ENCODE results near the gene MAP1B.
"Not testable (repeated sequence)": the region's sequence is repeated elsewhere in the genome, so short reads cannot be mapped to it uniquely, and the experiment has no call there.

MAP1B gene

DNA sequence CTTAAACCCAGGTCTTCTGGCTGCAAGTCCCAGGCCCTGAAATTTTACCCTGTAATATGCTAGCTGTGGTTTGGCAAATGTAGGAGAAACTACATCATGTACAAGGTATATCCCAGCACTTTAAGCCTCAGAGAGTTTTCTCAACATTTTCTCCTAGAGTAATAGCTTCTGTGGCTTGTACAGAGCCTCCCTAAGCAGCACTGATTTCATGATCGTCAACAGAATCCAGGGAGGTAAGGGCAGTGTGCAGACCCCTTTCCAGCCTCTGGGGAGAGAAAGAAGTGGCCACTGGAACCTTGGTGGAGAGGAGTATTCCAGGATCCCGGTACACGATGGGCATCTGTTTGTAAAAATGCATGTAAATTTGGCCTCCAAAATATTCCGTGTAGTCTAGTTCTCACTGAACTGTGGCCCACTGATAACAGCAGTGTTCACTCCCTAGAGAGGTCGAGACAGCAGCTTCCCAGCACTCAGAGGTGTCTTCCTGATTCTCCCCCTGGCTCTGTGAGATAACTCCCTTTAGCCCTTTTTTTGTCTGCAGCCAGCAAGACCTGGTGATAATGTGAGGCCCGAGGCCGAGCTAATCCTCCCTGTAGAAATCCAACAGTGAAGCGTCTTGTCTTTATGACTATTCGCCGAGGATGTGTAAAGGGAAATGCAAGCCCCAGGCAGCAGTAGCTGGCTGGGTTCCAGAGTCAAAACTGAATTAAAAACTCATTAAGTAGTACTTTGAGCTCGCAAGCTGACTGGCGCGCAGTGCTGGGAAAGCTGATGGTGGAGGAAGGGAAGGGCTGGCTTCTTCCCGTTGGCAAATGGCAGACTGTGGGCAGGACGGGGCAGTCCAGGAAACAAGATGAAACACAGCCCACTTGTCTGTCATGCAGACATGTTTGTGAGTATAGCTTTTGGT lies 59.0 kb downstream of the MAP1B start:
- DNase-seq: no peak

- no peak for DNase-seq
Measured at GRCh38 chr5:72167257-72167656, 60.0 kb downstream of the MAP1B start.

DNA sequence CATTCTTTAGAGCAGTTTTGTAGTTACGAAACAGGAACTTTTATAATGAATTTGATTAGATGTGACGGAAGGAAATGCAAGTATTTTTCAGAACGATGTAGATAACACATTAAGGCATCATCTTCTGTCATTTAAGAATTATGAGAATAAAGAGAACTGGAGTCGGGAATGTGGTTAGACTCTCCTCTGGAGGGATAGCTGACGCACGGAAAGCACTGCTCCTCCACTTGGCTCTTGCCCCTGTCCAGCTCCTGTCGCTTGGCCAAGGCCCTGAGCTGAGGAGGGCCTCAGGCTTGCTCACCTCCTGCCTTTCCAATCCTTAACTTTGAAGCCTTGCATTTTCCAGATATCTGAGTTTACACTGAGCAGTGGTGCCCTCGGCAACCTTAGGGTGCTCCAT lies 60.5 kb downstream of the MAP1B start:
- DNase-seq: no peak

GRCh38 chr5:72170101-72170500 lies 62.8 kb downstream of the MAP1B start:
- DNase-seq: no peak

DNA sequence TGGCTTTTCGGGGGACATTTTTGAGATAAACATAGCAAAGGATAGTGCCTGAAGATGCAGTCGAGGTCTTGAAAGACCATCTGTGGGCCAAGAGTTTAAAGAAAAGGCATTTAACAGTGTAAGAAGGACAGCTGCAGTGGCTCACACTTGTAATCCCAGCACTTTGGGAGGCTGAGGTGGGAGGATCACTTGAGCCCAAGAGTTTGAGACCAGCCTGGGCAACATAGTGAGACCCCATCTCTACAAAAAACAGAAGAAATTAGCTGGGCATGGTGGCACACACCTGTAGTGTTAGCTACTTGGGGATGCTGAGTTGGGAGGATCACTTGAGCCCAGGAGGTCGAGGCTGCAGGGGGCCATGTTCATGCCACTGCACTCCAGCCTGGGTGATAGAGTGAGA lies 63.9 kb downstream of the MAP1B start:
- DNase-seq: not testable (repeated sequence)

DNA sequence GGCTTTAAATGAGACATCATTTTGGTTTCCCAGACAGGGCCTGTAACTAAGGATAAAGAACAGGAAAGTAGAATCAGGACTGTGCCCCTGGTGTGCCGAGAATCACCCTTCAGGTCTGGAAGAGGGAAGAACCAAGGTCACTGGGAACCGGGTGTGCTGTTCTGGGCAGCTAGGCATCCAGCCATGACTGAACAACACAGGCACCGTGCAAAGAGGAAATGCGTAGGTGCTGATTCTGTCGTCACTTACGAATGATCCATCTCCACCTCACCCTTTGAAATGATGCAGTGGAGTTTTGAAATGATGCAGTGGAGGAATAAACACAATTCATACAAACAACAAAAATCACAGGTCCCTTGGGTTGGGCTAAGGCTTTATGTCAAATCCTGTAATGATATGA lies 64.4 kb downstream of the MAP1B start:
- DNase-seq: no peak

DNA sequence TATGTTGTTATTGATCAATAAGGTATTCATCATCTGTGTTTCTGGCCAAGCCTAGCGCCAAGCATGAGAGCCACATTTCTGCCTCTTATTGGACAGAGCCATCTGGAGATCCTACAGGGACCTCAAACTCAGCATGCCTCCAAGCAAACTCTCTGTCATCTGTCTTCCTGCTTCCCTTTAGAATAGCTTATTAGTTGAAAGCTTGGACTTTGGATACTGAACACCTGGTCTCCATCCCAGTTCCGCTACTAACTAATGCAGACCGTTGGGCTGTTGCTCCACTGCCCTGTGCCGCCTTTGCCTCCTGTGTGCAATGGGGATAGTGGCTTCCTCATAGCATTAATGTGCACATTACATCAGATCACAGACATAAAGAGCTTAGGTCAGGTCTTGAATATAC lies 65.5 kb downstream of the MAP1B start:
- no peak for DNase-seq

DNA sequence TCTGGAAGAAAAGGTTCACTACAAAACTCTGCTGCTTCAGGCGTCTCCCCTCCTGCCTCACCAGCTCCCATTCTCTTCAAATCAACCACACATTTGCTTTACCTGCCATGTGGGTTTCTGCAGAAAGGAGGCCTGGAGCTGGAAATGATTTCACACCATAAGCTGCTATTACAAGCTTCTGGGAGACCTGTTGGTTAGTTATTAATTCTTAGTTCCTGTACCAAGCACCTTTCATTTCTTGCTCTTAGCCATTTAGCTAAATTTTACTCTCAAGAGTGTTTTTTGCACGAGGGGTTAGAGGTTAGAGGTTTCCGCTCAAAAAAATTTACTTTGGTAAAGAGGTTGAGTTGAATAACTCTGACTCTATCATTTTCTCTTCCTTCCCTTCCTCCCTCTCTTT lies 70.3 kb downstream of the MAP1B start:
- DNase-seq: no peak

GRCh38 chr5:72179028-72179815 lies 71.9 kb downstream of the MAP1B start:
- DNase-seq: no peak

GRCh38 chr5:72179816-72180440 lies 72.7 kb downstream of the MAP1B start:
- no peak for DNase-seq

DNA sequence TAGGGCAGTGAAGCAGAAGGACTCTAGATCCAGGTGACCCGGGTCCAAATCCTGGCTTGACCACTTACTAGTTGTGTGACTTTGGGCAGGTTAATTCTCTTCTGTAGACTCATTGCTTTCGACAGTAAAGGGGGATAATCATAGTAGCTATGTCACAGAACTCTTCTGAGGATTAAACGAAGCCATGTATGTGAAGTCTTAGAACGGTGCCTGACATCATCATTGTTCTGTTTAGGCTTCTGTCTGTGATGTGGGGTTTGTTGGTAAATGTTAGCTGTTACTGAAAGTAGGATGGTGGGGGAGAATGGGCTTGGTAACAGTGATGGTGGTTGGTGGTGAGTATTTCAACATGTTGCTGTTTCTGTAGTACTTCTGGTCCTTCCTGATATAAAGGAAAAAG lies 73.7 kb downstream of the MAP1B start:
- no peak for DNase-seq

- DNase-seq: no peak
Measured at GRCh38 chr5:72182686-72183085, 75.4 kb downstream of the MAP1B start.

GRCh38 chr5:72183101-72183520 lies 75.8 kb downstream of the MAP1B start:
- DNase-seq: no peak

DNA sequence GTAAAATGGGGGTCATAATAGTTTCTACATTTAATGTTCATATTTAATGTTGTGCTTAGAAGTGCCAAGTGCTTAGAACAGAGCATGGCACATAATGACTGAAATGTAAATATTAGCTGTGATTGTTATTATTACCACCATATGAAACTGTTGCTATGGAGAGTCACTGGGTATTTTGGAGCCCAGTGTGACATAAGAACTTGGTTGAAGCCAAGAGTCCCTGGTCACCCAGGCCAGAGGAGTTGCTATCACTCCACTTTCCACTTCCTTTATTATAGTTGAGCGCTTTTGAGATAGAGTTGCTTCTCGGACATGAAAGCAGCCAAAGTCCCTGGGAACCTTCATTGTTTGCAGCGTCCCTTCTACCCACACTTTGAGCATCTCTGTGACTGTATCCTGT lies 77.1 kb downstream of the MAP1B start:
- DNase-seq: no peak

DNA sequence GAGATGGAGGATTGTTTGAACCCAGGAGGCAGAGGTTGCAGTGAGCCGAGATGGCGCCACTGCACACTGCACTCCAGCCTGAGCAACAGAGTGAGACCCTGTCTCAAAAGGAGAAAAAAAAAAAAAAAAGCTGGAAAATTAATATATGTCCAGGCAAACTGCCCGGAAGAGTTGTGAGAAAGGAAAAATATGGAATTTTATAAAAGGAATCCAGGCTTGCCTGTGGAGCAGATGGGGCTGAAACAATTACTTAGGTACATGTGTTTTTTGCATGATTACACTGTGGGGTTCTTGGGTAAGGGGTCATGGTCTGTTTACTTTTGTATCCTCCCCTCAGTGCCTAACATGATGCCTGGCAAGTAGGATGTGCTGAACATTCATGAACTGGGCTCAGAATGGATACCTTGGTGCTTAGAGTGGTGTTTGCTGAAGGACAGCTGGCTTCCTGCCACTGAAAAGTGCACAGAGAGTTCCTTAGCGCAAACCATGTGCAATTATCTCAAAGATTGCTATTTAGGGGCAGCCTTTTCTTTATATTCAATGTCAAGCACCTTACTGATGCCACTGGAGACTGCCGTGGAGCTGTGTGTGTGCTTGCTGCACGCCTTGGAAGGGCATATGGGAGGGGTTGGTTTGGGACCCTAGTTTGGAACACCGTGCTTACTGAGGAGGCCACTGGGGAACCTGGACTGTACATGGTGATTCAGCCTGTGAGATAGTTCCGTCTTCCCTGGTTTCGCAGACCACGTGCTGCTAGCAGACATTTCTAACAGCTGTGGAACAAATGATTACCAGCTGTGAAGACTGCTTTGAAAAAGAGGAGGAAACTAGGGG lies 78.4 kb downstream of the MAP1B start:
- DNase-seq: no peak

GRCh38 chr5:72187388-72188075 lies 80.3 kb downstream of the MAP1B start:
- DNase-seq: no peak

- no peak for DNase-seq
Measured at GRCh38 chr5:72188166-72188565, 80.9 kb downstream of the MAP1B start.

- no peak for DNase-seq
Measured at GRCh38 chr5:72189146-72189545, 81.9 kb downstream of the MAP1B start.

DNA sequence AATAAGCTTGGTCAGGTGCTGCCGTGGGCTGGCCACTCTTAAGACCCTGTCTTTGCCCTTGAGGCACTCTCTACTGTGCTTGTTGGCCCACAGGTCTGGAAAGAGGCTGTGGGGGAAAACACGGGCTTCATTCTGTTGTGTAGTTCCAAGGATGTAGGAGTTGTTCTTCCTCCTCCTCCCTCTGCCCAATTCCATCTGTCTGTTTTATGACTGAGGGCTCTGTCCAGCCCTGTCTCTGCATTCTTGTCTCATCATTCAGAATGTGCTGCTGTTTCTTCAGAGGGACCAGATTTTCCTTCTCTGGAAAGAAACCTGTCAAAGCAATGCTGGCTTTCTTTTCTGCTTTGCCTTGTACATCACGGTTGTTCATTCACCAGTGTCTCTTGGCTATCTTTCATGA lies 84.1 kb downstream of the MAP1B start:
- no peak for DNase-seq

GRCh38 chr5:72194846-72195245 lies 87.6 kb downstream of the MAP1B start:
- no peak for DNase-seq

- no peak for DNase-seq
Measured at GRCh38 chr5:72195581-72195980, 88.3 kb downstream of the MAP1B start.

DNA sequence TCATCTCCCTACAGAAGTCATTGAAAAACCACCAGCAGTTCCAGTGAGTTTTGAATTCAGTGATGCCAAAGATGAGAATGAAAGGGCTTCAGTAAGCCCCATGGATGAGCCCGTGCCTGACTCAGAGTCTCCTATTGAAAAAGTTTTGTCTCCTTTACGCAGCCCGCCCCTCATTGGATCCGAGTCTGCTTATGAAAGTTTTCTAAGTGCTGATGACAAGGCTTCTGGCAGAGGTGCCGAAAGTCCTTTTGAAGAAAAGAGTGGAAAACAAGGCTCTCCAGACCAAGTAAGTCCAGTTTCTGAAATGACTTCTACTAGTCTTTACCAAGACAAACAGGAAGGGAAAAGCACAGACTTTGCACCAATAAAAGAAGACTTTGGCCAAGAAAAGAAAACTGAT lies 90.1 kb downstream of the MAP1B start:
- DNase-seq: no peak
